ENCODE data around the gene CCDC136.

GRCh38 chr7:128841171-128841690 is 49.5 kb downstream of the CCDC136 start:
- TF ChIP-seq CTCF (IDR thresholded peaks at IDR 0.05 in 8 of 11, conservative IDR thresholded peaks at IDR 0.05 in 3 of 11) (no peak), POLR2A (IDR thresholded peaks at IDR 0.05) (no peak), POLR2AphosphoS5 (IDR thresholded peaks at IDR 0.05) (no peak)
